Hepatocyte (in vitro differentiated cells): Measurements from ENCODE around the gene BCAS4. TPM values are rescaled to one million over a fixed set of nuclear protein-coding genes. Genes with fewer than 3 reads are reported as not detected.

ENCODE experiments used
- DNase-seq: peaks from one replicate; pipeline ENCODE4 v3.0.0-alpha.2; 2016; ENCODE audit warnings: low spot score
- H2AFZ ChIP-seq: fragments of 200-600 bp; sonication (generic); 2 replicates; pipeline ENCODE4 v1.6.0; 2016; ENCODE audit warnings: antibody characterized with exemption, mild to moderate bottlenecking
- H3K27ac ChIP-seq: fragments of 200-600 bp; sonication (generic); 2 replicates; pipeline ENCODE4 v1.5.1; 2016; ENCODE audit warnings: mild to moderate bottlenecking
- H3K27me3 ChIP-seq: fragments of 200-600 bp; sonication (generic); 2 replicates; pipeline ENCODE4 v1.6.1; 2016
- H3K36me3 ChIP-seq: fragments of 200-600 bp; sonication (generic); replicated peaks from 2 replicates; pipeline ENCODE4 v1.5.1; 2016; ENCODE audit warnings: low read depth; ENCODE audit not compliant: insufficient read depth
- H3K4me1 ChIP-seq: fragments of 200-600 bp; sonication (generic); 2 replicates; pipeline ENCODE4 v1.5.1; 2016; ENCODE audit warnings: mild to moderate bottlenecking, moderate library complexity; ENCODE audit not compliant: insufficient read depth
- H3K4me2 ChIP-seq: fragments of 200-600 bp; sonication (generic); 2 replicates; pipeline ENCODE4 v1.6.0; 2016
- H3K4me3 ChIP-seq: fragments of 200-600 bp; sonication (generic); 2 replicates; pipeline ENCODE4 v1.5.1; 2016; ENCODE audit warnings: mild to moderate bottlenecking
- H3K79me2 ChIP-seq: fragments of 200-600 bp; sonication (generic); 2 replicates; pipeline ENCODE4 v1.6.0; 2017; ENCODE audit warnings: mild to moderate bottlenecking
- H3K9me2 ChIP-seq: fragments of 200-600 bp; sonication (generic); replicated peaks from 2 replicates; pipeline ENCODE4 v1.6.0; 2017; ENCODE audit warnings: mild to moderate bottlenecking; ENCODE audit not compliant: insufficient read depth
- H3K9me3 ChIP-seq: fragments of 200-600 bp; sonication (generic); 2 replicates; pipeline ENCODE4 v1.5.1; 2016; ENCODE audit warnings: low read depth, mild to moderate bottlenecking
- H4K20me1 ChIP-seq: fragments of 200-600 bp; sonication (generic); 2 replicates; pipeline ENCODE4 v1.6.0; 2016; ENCODE audit warnings: mild to moderate bottlenecking; ENCODE audit not compliant: insufficient read depth, poor library complexity, severe bottlenecking
- CTCF ChIP-seq: fragments of 200-600 bp; sonication (generic); IDR thresholded peaks from 2 replicates; pipeline ENCODE4 v1.5.1; 2016; ENCODE audit warnings: antibody characterized with exemption, mild to moderate bottlenecking; ENCODE audit not compliant: poor library complexity
- EZH2 ChIP-seq: fragments of 200-600 bp; sonication (generic); IDR thresholded peaks from 2 replicates; pipeline ENCODE4 v1.6.1; 2016; ENCODE audit warnings: antibody characterized with exemption, mild to moderate bottlenecking, borderline replicate concordance
- EZH2phosphoT487 ChIP-seq: fragments of 200-600 bp; sonication (generic); IDR thresholded peaks from one replicate; pipeline ENCODE4 v1.6.1; 2018; ENCODE audit warnings: antibody characterized with exemption, mild to moderate bottlenecking, low read depth, moderate library complexity; ENCODE audit not compliant: unreplicated experiment, severe bottlenecking
- WGBS: methylation state at CpG from one replicate; pipeline ENCODE4 v1.1.6; 2016; ENCODE audit warnings: low lambda C conversion rate; ENCODE audit errors: missing lambda C conversion rate; 5-methylcytosine and 5-hydroxymethylcytosine counted together
- polyA plus RNA-seq: library from polyadenylated mRNA; unstranded; fragments of >200 nt; fragmentation: Nextera tagmentation; extraction: Ambion mirVana; gene quantifications from 2 replicates; pipeline ENCODE4 v1.2.1, GENCODE V29; 2016
- total RNA-seq: library from RNA; depleted of rRNA; stranded (reverse); fragments of >200 nt; gene quantifications from 2 replicates; pipeline ENCODE4 v1.2.3, GENCODE V29; 2014

Gene BCAS4
- total and polyA plus RNA-seq, 2 experiments from 2014 or later, result 5.6 to 21.6 TPM

DNA sequence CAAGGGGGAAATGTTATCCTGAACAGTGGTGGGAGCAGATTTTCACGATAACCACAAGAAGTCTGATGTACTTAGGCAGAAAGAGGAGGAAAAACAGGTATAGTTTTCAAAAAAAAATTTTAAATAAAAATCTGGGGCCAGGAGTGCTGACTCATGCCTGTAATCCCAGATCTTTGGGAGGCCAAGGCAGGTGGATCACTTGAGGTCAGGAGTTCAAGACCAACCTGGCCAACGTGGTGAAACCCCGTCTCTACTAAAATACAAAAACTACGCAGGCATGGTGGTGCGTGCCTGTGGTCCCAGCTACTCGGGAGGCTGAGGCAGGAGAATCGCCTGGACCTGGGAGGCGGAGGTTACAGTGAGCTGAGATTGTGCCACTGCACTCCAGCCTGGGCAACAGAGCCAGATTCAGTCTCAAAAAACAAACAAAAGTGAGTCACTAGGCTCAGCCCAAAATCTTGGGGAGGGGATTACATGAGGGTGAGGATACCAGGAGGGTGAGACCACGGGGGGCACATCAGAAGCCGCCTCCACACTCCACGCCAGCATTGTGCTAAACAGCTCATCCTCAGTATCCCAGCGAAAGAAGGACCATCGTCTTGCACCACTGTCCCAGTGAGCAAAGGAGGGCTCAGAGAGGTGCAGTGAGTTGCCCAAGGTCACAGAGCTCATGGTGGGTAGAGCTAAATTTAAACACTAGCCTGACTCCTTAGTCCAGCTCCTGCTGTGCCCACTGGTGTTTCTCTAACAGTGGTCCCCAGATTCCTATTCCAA, 33.7 kb downstream of the BCAS4 start:
- no peak overlapping the region for H3K4me3 ChIP-seq
- H4K20me1 ChIP-seq, result no peaks in the 10 kb centered on the region
- H2AFZ ChIP-seq, result no peak overlapping the region
- no peaks in the 10 kb centered on the region for H3K79me2 ChIP-seq
- no peaks in the 10 kb centered on the region for H3K4me1 ChIP-seq
- no peaks in the 10 kb centered on the region for H3K36me3 ChIP-seq
- DNase-seq, result no peak
- no peak overlapping the region for H3K27ac ChIP-seq
- no peaks in the 10 kb centered on the region for H3K9me2 ChIP-seq
- WGBS, result 94% methylated on average over 13 of the region's 13 CpGs
- TF ChIP-seq EZH2phosphoT487 (no peak), EZH2 (no peak), CTCF (no peak)
- no peak overlapping the region for H3K4me2 ChIP-seq
- no peaks in the 10 kb centered on the region for H3K27me3 ChIP-seq
- no peaks in the 10 kb centered on the region for H3K9me3 ChIP-seq

- no peak for TF ChIP-seq EZH2
- no peak for TF ChIP-seq CTCF
- TF ChIP-seq EZH2phosphoT487, result no peak
- Histone ChIP-seq H3K4me2 (no peak overlapping the region), H2AFZ (no peak overlapping the region), H4K20me1 (no peaks in the 10 kb centered on the region), H3K36me3 (no peaks in the 10 kb centered on the region), H3K27ac (no peak overlapping the region), H3K9me2 (no peaks in the 10 kb centered on the region), H3K9me3 (no peaks in the 10 kb centered on the region), H3K79me2 (no peaks in the 10 kb centered on the region), H3K4me1 (no peaks in the 10 kb centered on the region), H3K27me3 (no peaks in the 10 kb centered on the region), H3K4me3 (no peak overlapping the region)
- WGBS, result 75% methylated on average over 6 of the region's 6 CpGs
- DNase-seq, result no peak
Observed at GRCh38 chr20:50831622-50832021, 36.8 kb downstream of the BCAS4 start.

- H3K9me2 ChIP-seq, result no peaks in the 10 kb centered on the region
- no peak overlapping the region for H3K4me2 ChIP-seq
- H3K4me3 ChIP-seq, result no peak overlapping the region
- WGBS, result 74% methylated on average over 5 of the region's 5 CpGs
- H3K79me2 ChIP-seq, result no peaks in the 10 kb centered on the region
- H3K27ac ChIP-seq, result peak overlapping the region; percentile 40
- no peak overlapping the region for H2AFZ ChIP-seq
- DNase-seq, result no peak
- H3K36me3 ChIP-seq, result no peaks in the 10 kb centered on the region
- no peaks in the 10 kb centered on the region for H3K9me3 ChIP-seq
- H4K20me1 ChIP-seq, result no peaks in the 10 kb centered on the region
- TF ChIP-seq CTCF, result no peak
- TF ChIP-seq EZH2, result no peak
- TF ChIP-seq EZH2phosphoT487, result no peak
- peaks cover 3% of the 10 kb centered on the region for H3K4me1 ChIP-seq
- no peaks in the 10 kb centered on the region for H3K27me3 ChIP-seq
Observed at GRCh38 chr20:50834599-50835005, 39.7 kb downstream of the BCAS4 start.
